ENCODE measurements around the gene CCL20.

GRCh38 chr2:227783404-227784138 is 30.1 kb upstream of the CCL20 start:
- TF ChIP-seq CTCF (IDR thresholded peaks at IDR 0.05) (no peak), POLR2A (IDR thresholded peaks at IDR 0.05) (no peak)

Measured in Peyer's patch (tissue), 4 donors.